Colonic mucosa (tissue), 4 donors: Measurements from ENCODE around the gene CHST9. TPM values are rescaled to one million over a fixed set of nuclear protein-coding genes. Genes with fewer than 3 reads are reported as not detected.

Source experiments
- DNase-seq: peaks from one replicate; pipeline ENCODE4 v3.0.0-alpha.2; 2020
- H3K27ac ChIP-seq: fragments of 200-600 bp; one replicate; pipeline ENCODE4 v1.8.0; 2021
- H3K27me3 ChIP-seq: fragments of 200-600 bp; one replicate; pipeline ENCODE4 v1.8.0; 2021
- H3K36me3 ChIP-seq: fragments of 200-600 bp; one replicate; pipeline ENCODE4 v1.8.0; 2021
- H3K4me1 ChIP-seq: fragments of 200-600 bp; one replicate; pipeline ENCODE4 v1.8.0; 2021; ENCODE audit warnings: mild to moderate bottlenecking
- H3K4me3 ChIP-seq: fragments of 200-600 bp; one replicate; pipeline ENCODE4 v1.8.0; 2021
- H3K9ac ChIP-seq, 2 donors: one replicate each; pipeline ENCODE4 v1.7.0; 2013; ENCODE audit warnings: control low read depth in 2 of 2, low read depth in 2 of 2, low read length in 2 of 2
- H3K9me3 ChIP-seq: fragments of 200-600 bp; one replicate; pipeline ENCODE4 v1.8.0; 2021
- CTCF ChIP-seq: fragments of 200-600 bp; IDR thresholded peaks from one replicate; pipeline ENCODE4 v1.8.0; 2022; ENCODE audit warnings: antibody characterized with exemption, mild to moderate bottlenecking
- intact Hi-C: fragments of 100-400 bp; cut with DNase I; formaldehyde crosslinking; loops from one replicate; pipeline ENCODE4 v1.14.1; 2022
- total RNA-seq, 2 donors: library from RNA; stranded (reverse); fragmentation: NEBNext Ultra II Directional in 1 of 2; extraction: Animal tissue kit (Norgen Biotek cat#: 25700) in 1 of 2; gene quantifications; one replicate each; pipeline ENCODE4 v1.2.1, GENCODE V29; 2021
- donor health status: healthy.
- donor health status: DM: no; HTN: no; CAD: no.
- donor health status: DM: no; HTN: no; CAD: no.

The CHST9 gene
- total RNA-seq, 2 donors from 2014 or later: 0.05 to 0.32 TPM

- intact Hi-C loops: no loop called here
- H3K36me3 ChIP-seq: no peaks in the 10 kb centered on the region
- no peak for TF ChIP-seq CTCF
- DNase-seq: no peak
- no peaks in the 10 kb centered on the region for H3K9me3 ChIP-seq
- no peak overlapping the region for H3K4me3 ChIP-seq
- H3K9ac ChIP-seq: no peak overlapping the region
- no peaks in the 10 kb centered on the region for H3K4me1 ChIP-seq
- H3K27me3 ChIP-seq: peaks cover 14% of the 10 kb centered on the region
- H3K27ac ChIP-seq: no peak overlapping the region
Observed at GRCh38 chr18:27181726-27182125, 3.4 kb downstream of the CHST9 start.

- Histone ChIP-seq H3K36me3 (no peaks in the 10 kb centered on the region), H3K27ac (no peak overlapping the region), H3K9ac (no peak overlapping the region), H3K4me3 (no peak overlapping the region), H3K4me1 (no peaks in the 10 kb centered on the region), H3K9me3 (no peaks in the 10 kb centered on the region), H3K27me3 (peaks cover 3% of the 10 kb centered on the region)
- TF ChIP-seq CTCF: no peak
- DNase-seq: no peak
- intact Hi-C loops: no loop called here
Observed at GRCh38 chr18:27178424-27178823, 6.7 kb downstream of the CHST9 start.

DNA sequence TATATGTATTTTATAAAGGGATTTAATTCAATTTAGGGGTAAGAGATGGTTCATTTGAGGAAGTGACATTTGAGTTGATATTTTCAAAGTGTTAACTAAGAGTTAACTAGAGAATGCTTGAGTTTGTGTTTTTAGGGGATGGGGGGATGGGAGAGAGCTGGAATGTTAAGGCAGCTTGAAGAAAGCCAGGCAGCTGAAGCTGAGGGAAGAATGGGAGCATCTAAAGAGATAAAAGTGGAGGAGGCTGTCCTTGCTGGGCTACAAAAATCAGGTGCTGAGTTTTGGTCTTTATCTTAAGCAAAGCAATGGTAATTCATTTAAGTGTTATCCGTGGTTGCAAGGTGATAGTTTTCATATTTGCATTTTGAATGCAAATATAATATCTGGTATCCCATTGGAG is 9.2 kb downstream of the CHST9 start:
- no peak for TF ChIP-seq CTCF
- Histone ChIP-seq H3K36me3 (no peaks in the 10 kb centered on the region), H3K27me3 (no peaks in the 10 kb centered on the region), H3K4me3 (no peak overlapping the region), H3K9ac (no peak overlapping the region), H3K4me1 (no peaks in the 10 kb centered on the region), H3K27ac (no peak overlapping the region), H3K9me3 (no peaks in the 10 kb centered on the region)
- intact Hi-C loops: no loop called here
- no peak for DNase-seq

DNA sequence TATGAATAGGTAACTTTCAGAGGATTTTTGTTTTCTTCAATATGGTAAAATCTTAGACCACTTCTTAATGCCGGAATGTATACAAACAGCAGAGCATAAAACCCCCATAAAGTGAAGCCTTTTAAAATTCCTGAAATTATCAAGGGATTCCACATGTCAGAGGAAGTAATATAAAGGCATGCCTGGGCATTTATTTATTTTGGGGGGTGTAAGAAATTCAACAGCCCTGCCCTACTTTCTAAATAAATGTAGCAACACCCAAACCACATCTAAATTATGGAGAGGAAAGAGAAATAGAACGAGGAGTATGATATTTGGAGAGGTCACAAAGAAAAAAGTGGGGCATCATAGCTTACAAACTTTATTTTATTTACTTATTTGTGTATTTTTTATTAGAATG is 9.9 kb downstream of the CHST9 start:
- intact Hi-C loops: no loop called here
- no peak overlapping the region for H3K9ac ChIP-seq
- no peak for TF ChIP-seq CTCF
- no peaks in the 10 kb centered on the region for H3K9me3 ChIP-seq
- no peak overlapping the region for H3K27ac ChIP-seq
- H3K4me1 ChIP-seq: no peaks in the 10 kb centered on the region
- no peaks in the 10 kb centered on the region for H3K27me3 ChIP-seq
- no peaks in the 10 kb centered on the region for H3K36me3 ChIP-seq
- DNase-seq: no peak
- no peak overlapping the region for H3K4me3 ChIP-seq

DNA sequence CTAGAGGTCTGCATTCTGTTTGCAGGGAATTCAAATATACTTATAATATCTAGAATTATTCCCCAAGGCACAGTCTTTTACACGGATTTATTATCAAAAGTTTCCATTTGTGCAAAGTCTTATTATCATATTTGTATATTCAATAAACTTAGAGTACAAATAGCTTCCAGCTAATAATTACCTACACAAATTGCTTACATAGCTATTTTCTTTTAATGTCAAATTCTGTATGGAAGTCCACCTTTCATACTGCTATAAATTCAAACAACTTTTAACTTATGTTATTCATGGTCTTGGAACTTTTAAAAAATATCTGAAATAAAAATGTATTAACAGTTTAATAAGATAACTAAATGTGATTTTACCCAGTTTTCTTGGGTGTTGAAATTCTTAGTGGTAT is 13.1 kb downstream of the CHST9 start:
- H3K27ac ChIP-seq: no peak overlapping the region
- H3K9me3 ChIP-seq: no peaks in the 10 kb centered on the region
- no peak overlapping the region for H3K9ac ChIP-seq
- no peak for TF ChIP-seq CTCF
- no peaks in the 10 kb centered on the region for H3K4me1 ChIP-seq
- no peaks in the 10 kb centered on the region for H3K27me3 ChIP-seq
- no peaks in the 10 kb centered on the region for H3K36me3 ChIP-seq
- intact Hi-C loops: no loop called here
- no peak for DNase-seq
- H3K4me3 ChIP-seq: no peak overlapping the region

DNA sequence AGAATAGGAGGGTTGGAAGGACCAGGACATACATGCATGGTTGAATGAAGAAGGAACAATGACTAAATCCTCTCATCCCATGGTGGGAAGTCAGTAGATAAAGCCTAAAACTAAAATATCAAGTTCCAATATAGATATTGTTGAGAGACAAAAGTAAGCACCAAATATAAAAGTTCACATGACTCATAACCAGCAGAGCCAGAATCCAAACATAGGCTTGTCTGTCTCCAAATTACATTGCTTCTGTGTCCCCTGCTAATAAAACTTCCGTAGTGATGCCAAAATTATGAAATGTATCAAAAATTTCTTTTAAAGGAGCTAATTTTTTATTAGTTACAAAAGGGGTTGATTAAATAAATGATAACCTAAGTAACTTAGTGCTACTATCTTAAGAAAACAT is 19.7 kb downstream of the CHST9 start:
- no peak for DNase-seq
- H3K4me1 ChIP-seq: no peaks in the 10 kb centered on the region
- H3K9ac ChIP-seq: no peak overlapping the region
- H3K27me3 ChIP-seq: no peaks in the 10 kb centered on the region
- H3K4me3 ChIP-seq: no peak overlapping the region
- TF ChIP-seq CTCF: no peak
- no peaks in the 10 kb centered on the region for H3K9me3 ChIP-seq
- H3K36me3 ChIP-seq: no peaks in the 10 kb centered on the region
- H3K27ac ChIP-seq: no peak overlapping the region
- intact Hi-C loops: no loop called here
